KMS-11 (cell line): ENCODE results near the gene MAP2K4.

ENCODE experiments used
- H2AFZ ChIP-seq: fragments of 200-600 bp; sonication (generic); 2 replicates; pipeline ENCODE4 v1.6.1; 2016; ENCODE audit warnings: antibody characterized with exemption, mixed run types, low read depth
- H3K27ac ChIP-seq: fragments of 200-600 bp; sonication (generic); 2 replicates; pipeline ENCODE4 v1.6.1; 2016; ENCODE audit warnings: mild to moderate bottlenecking, mixed run types
- H3K27me3 ChIP-seq: fragments of 200-600 bp; sonication (generic); 2 replicates; pipeline ENCODE4 v1.6.1; 2017; ENCODE audit warnings: mild to moderate bottlenecking, low read depth, mixed run types, moderate library complexity; ENCODE audit not compliant: insufficient read depth
- H3K36me3 ChIP-seq: fragments of 200-600 bp; sonication (generic); 2 replicates; pipeline ENCODE4 v1.6.1; 2017; ENCODE audit warnings: mild to moderate bottlenecking, mixed run types; ENCODE audit not compliant: insufficient read depth
- H3K4me1 ChIP-seq: fragments of 200-600 bp; sonication (generic); 2 replicates; pipeline ENCODE4 v1.6.1; 2016; ENCODE audit warnings: mild to moderate bottlenecking, low read depth, mixed run types; ENCODE audit not compliant: poor library complexity, severe bottlenecking
- H3K4me2 ChIP-seq: fragments of 200-600 bp; sonication (generic); 2 replicates; pipeline ENCODE4 v1.7.0; 2016; ENCODE audit warnings: mild to moderate bottlenecking, mixed run types
- H3K4me3 ChIP-seq: fragments of 200-600 bp; sonication (generic); IDR thresholded peaks from 2 replicates; pipeline ENCODE4 v1.6.1; 2017; ENCODE audit warnings: low read depth, low read length, mixed read lengths; ENCODE audit not compliant: insufficient read depth
- H3K79me2 ChIP-seq: fragments of 200-600 bp; sonication (generic); 2 replicates; pipeline ENCODE4 v1.6.1; 2016; ENCODE audit warnings: low read depth, mixed run types; ENCODE audit not compliant: insufficient read depth
- H3K9ac ChIP-seq: fragments of 200-600 bp; sonication (generic); 2 replicates; pipeline ENCODE4 v1.6.1; 2016; ENCODE audit warnings: mild to moderate bottlenecking, mixed run types
- H4K20me1 ChIP-seq: fragments of 200-600 bp; sonication (generic); 2 replicates; pipeline ENCODE4 v1.6.1; 2016; ENCODE audit warnings: mild to moderate bottlenecking, mixed run types; ENCODE audit not compliant: insufficient read depth
- CTCF ChIP-seq: fragments of 200-600 bp; sonication (generic); conservative IDR thresholded peaks from 2 replicates; pipeline ENCODE4 v1.6.1; 2017; ENCODE audit warnings: low read depth, mild to moderate bottlenecking, antibody characterized with exemption, low read length, moderate library complexity, mixed read lengths

Gene MAP2K4

DNA sequence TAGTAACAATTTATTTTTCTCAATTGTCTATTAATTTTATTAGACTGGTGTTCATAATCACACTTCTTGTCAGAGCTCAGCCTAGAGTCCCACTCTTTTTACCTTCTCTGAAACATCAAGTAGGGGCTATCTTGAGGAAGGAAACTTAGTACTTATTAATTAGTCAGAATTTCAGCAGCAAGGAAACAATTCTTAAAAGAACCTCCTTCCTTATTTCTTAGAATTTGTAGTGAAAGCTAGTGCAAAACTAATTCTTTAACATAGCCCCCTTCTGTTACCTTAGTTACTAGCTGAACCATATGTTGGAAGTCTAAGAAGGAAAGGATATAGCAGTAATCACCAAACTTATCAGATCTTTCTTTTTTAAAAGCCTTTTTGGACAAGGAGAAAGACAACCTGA lies 35.2 kb downstream of the MAP2K4 start:
- TF ChIP-seq CTCF = no peak
- Histone ChIP-seq H3K4me1 (no peaks in the 10 kb centered on the region), H3K9ac (no peak overlapping the region)

GRCh38 chr17:12057520-12057919 lies 36.8 kb downstream of the MAP2K4 start:
- H3K79me2 ChIP-seq = no peaks in the 10 kb centered on the region
- TF ChIP-seq CTCF = no peak
- no peak overlapping the region for H3K4me2 ChIP-seq
- H2AFZ ChIP-seq = no peak overlapping the region
- H3K4me1 ChIP-seq = no peaks in the 10 kb centered on the region
- H3K9ac ChIP-seq = no peak overlapping the region
- H3K27me3 ChIP-seq = no peaks in the 10 kb centered on the region
- no peaks in the 10 kb centered on the region for H3K36me3 ChIP-seq
- H3K4me3 ChIP-seq = no peak overlapping the region
- no peak overlapping the region for H3K27ac ChIP-seq
- no peaks in the 10 kb centered on the region for H4K20me1 ChIP-seq

More for the DNA sequence above, 35.2 kb downstream of the MAP2K4 start:
- Histone ChIP-seq H3K79me2 (no peaks in the 10 kb centered on the region), H3K36me3 (no peaks in the 10 kb centered on the region), H3K4me2 (no peak overlapping the region), H3K4me3 (no peak overlapping the region), H2AFZ (no peak overlapping the region), H4K20me1 (no peaks in the 10 kb centered on the region), H3K27me3 (no peaks in the 10 kb centered on the region), H3K27ac (no peak overlapping the region)

- Histone ChIP-seq H3K4me2 (no peak overlapping the region), H4K20me1 (no peaks in the 10 kb centered on the region), H3K4me3 (no peak overlapping the region), H3K9ac (no peak overlapping the region), H3K36me3 (no peaks in the 10 kb centered on the region), H3K27me3 (no peaks in the 10 kb centered on the region), H3K4me1 (no peaks in the 10 kb centered on the region), H2AFZ (no peak overlapping the region), H3K27ac (no peak overlapping the region), H3K79me2 (no peaks in the 10 kb centered on the region)
- TF ChIP-seq CTCF = no peak
Measured at GRCh38 chr17:12058535-12058934, 37.9 kb downstream of the MAP2K4 start.

DNA sequence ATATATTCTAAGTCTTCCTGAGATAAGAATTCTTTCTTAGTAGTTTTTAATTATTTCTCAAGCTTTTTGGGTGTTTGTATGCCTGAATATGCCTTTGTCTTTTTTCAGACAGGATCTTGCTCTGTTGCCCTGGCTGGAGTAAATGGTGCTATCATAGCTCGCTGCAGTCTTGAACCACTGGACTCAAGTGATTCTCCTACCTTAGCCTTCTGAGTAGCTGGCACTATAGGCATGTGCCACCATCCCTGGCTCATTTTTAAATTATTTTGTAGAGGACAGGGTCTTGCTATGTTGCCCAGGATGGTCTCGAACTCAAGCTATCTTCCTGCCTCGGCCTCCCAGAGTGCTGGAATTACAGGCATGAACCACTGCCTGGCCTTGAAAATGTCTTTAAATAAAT lies 41.6 kb downstream of the MAP2K4 start:
- Histone ChIP-seq H3K9ac (no peak overlapping the region), H3K27ac (no peak overlapping the region), H2AFZ (no peak overlapping the region), H3K4me3 (no peak overlapping the region), H3K27me3 (no peaks in the 10 kb centered on the region), H3K4me1 (no peaks in the 10 kb centered on the region), H3K36me3 (no peaks in the 10 kb centered on the region), H3K4me2 (no peak overlapping the region), H3K79me2 (no peaks in the 10 kb centered on the region), H4K20me1 (no peaks in the 10 kb centered on the region)
- TF ChIP-seq CTCF = no peak
